ENCODE results near the gene MIR17HG.
"Not testable (repeated sequence)": the region's sequence is repeated elsewhere in the genome, so short reads cannot be mapped to it uniquely, and the experiment has no call there.

MIR17HG gene

DNA sequence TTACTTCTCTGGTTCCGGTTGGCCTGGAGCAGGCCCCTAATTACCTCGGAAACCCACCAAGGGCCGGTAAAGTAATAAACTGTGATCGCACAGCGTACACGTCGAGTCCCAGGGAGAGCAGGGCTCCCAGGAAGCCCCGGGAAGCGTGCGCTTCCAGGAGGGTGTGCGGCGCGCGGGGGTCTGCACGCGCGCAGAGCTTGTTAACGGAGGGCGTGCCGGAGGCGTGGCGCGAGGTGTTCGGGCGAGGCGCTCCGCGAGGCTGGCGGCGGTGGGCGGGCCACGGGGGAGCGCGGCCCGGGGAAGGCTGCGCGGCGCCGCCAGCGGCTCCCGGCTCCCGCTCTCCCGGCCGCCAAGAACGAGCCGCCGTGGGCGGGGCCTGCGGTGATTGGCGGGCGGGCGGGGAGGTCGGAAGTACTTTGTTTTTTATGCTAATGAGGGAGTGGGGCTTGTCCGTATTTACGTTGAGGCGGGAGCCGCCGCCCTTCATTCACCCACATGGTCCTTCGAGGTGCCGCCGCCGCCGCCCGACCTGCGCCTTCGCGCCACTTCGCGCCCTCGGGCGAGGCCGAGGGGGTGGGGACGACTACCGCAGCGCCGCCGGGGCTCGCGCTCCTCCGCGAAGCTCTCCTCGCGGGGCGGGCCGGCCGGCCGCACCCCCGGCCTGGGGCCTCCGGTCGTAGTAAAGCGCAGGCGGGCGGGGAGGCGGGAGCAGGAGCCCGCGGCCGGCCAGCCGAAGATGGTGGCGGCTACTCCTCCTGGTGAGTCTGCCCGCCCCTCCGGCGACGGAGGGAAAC is at the start of gene MIR17HG:
Gene MIR17HG, plus strand, starts transcription at position 486 of the 794 bp plus-strand sequence.
- DNase-seq = peak; percentile 92

- DNase-seq = no peak
Measured at GRCh38 chr13:91298060-91298459, 49.4 kb upstream of the MIR17HG start.

- no peak for DNase-seq
Measured at GRCh38 chr13:91302111-91302510, 45.4 kb upstream of the MIR17HG start.

DNA sequence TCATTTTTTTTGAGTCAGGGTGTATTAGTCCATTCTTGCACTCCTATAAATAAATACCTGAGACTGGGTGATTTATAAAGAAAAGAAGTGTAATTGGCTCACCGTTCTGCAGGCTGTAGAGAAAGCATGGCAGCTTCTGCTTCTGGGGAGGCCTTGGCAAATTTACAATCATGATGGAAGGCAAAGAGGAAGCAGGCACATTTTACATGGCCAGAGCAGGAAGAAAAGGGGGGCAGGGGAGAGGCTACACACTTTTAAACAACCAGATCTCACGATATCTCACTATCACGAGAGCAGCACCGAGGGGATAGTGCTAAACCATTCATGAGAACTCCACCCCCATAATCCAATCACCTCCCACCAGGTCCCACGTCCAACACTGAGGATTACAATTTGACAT is 44.5 kb upstream of the MIR17HG start:
- no peak for DNase-seq

DNA sequence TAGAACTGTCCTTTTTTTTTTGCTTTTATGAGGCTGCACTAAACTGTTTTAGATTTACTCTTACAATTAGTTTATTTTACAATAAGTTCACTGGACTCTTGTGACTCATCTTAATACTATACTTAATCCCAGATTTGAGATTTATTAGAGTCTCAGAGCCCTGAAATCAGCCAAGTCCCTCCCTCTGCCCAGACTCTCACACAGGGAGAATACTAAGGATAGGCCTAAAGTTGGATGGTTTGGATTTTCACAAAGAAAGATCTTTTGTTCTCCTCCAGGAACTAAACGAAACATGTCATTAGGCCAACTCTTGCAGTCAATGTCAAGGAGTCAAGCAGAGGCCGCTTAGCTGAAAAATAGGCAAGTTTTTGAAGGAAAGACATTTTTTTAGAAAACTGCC is 42.7 kb upstream of the MIR17HG start:
- no peak for DNase-seq

GRCh38 chr13:91305652-91306051 is 41.8 kb upstream of the MIR17HG start:
- DNase-seq = no peak

DNA sequence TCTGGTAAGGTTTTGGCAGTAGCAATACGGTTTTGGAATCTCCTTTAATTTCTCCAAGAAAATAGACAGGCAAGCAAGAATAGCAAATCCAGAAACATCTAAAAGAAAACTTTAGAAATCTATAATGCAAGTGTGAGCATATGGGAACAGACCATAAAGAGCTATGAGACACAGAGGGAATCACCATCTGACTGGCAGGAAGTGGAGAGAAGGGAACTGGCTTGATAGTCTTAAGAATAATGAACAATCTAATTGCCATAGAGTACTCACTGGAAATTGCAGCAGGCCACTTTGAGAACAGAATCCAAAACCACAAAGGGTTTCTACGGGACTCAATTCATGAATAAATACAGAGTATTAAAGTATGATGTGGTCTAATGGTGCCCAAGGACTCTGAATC is 39.6 kb upstream of the MIR17HG start:
- no peak for DNase-seq

DNA sequence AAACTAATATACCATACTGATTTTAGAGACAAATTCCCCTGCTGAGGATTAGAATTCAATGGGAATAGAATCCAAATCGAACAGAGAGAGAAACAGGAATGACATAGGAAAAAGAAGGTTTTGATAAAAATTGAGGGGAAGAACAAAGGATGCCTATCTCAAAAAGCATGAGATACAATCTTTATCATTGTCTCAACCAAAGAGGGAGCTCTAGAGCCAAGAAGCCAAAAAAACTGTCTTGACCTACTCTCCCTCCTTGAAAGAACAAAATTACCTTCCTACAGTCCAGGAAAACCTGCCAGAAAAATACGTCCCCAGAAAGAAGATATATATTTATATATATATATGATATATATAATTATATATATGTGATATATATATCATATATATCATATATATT is 39.2 kb upstream of the MIR17HG start:
- DNase-seq = no peak

DNA sequence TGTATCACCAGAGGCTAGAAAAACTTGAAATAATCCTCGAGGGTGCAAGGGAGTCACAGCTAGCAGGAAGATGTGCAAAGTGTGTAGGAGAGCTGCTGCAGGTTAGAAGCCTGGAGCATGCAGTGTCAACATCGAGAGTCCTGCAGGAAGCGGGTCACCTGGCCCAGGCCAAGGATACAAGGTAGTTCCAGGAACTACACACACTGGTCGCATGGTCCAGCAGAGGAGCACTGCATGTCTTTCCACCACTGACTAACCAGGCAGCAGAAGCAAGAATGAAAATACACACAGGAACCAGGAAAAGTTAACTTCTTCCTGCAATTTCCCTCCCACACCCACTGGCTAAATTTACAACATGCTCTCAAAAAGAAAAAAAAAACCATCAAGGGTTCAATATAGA is 36.0 kb upstream of the MIR17HG start:
- no peak for DNase-seq

GRCh38 chr13:91312324-91312723 is 35.2 kb upstream of the MIR17HG start:
- no peak for DNase-seq

- no peak for DNase-seq
Measured at GRCh38 chr13:91313103-91313502, 34.4 kb upstream of the MIR17HG start.

GRCh38 chr13:91313581-91313980 is 33.9 kb upstream of the MIR17HG start:
- no peak for DNase-seq

DNA sequence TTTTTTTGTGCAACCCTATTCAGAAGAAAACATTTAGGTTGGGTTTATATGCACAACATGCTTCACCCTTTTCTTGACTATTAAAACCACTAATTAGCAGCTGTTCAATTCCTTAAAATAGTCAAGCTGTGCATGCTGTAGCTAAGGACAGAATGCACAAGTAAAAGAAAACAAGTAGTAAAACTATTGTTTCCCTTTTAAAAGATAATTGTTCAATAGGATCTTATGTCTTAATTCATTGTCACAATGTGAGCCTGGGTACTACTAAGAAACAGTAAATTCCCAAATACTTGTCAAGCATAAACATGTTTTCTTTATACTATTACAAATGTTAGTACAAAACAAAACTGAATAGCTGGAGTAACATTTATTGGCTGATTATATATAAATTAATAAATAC is 32.6 kb upstream of the MIR17HG start:
- DNase-seq = no peak

GRCh38 chr13:91318886-91319285 is 28.6 kb upstream of the MIR17HG start:
- no peak for DNase-seq

DNA sequence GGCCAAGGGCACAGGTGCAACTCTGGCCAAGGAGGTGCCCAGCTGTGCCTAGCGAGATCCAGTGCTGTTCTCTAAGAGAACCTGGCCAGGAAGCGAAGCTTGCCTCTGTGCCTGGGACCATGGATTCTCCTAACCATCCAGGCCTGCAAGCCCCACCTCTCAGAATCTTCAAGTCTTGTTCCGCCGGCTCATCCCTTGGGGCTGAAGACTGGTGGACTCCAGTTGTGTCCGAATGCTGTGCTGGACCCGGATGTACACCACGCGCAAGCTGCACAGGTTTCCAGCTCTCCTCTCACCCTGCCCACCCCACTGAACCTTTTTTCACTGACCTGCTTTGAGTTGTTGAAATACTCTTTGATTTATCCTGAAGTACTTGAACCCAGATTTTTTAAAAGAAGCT is 27.5 kb upstream of the MIR17HG start:
- DNase-seq = no peak

- not testable (repeated sequence) for DNase-seq
Measured at GRCh38 chr13:91320990-91321389, 26.5 kb upstream of the MIR17HG start.

GRCh38 chr13:91323349-91323748 is 24.1 kb upstream of the MIR17HG start:
- no peak for DNase-seq

DNA sequence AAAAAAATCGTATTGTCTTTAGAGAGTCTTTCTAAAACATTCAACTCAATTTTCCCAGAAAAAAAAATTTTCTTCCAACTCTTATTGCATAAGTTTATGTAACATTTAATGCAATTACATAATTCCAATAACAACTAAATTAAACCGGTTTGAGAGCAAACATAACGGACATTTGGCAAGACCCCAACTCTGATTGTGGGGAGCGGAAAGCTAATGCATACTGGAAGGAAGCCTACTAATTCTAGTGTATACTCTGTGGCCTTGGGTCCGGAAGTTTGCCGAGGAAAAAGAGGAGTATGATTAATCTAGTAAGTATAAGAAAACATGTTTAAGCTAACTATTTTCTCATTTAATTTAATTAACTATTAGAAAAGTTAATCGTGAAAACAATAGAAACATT is 21.3 kb upstream of the MIR17HG start:
- no peak for DNase-seq

DNA sequence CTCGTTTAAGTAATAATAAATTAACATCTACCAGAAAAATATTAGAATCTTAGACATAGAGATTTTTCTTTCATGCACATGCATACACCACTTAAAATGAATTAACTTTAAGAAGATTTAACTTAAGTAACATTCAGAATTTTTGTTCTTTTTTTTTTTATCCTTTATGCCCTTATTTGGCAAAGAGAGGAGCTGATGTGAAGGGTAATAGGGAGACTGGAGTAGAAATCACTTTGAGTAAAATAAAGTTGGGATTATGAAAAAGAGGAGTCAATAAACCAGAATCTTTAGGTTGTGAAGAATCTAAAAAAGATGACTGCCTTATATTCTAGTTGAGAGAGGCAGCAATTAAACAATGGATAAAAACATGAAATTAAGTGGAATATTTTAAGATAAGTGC is 18.8 kb upstream of the MIR17HG start:
- no peak for DNase-seq

- DNase-seq = no peak
Measured at GRCh38 chr13:91329733-91330132, 17.8 kb upstream of the MIR17HG start.

DNA sequence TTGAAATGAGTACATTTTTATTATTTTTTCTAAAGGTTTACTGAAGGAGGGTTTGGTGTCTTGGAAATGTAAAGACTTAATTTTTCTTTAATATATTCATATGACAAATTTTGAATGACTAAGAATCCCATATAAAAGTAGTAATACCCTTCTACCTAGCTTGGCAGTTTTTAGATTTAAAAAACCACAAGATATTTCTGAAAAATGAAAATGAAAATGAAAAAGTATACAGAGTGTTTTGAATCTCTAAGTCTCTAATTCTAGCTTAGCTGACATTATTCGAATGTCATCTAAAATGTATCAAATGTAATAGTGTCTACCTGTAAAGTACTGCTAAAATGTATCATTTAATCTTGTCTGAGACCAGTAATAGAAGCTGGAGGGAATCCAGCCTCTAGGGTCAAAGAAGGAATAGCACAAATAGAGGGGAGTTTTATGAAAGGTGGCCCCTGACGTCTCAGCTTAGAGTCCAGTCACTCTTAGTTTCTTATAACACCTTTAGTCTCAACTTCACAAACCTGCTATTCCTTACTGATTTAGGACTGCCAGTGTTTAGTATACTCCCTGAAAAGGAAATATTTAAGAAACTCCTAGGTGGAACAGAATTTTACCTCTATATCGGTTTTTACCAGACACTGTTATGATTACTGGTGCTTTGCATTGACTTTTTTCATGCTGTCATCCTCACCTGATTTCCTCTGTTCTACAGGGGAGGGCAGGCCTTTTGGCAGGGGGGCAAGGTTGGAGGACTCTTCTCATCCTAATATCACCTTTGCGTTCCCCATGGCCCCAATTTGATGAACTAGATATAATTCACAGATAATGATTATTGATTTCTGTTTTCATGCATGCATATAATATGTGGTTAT is 16.2 kb upstream of the MIR17HG start:
- DNase-seq = no peak

GRCh38 chr13:91346062-91346461 is 1.4 kb upstream of the MIR17HG start:
- no peak for DNase-seq

DNA sequence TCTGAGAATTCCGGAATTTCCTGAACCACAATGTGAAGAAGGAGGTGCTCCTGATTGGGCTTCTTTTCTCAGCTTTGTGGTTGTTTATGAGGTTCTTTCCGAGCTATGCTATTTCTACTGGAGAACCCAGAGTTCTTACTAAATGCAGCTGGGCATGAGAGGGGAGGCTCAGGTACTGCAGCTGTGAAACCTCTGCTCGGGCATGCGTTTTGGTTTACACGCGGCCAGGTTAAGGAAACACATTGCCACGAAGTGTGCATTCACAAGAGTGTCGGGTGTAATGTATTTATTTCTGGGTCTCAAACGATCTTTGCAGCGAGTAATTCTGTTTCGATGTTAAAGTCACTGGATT is 661 bp upstream of the MIR17HG start:
- peak; percentile 70 for DNase-seq

All from stimulated activated CD4-positive, alpha-beta T cell treated with anti-CD3 and anti-CD28 coated beads, Interleukin-1b, Interleukin-23, amount 100 ng/mL, for 48 hours (primary cell).